Peyer's patch (tissue), 4 donors: ENCODE results near the gene NCAPD3.

Source experiments
- POLR2A ChIP-seq, 2 donors: fragments of 450-650 bp; IDR thresholded peaks; one replicate each; pipeline ENCODE4 v1.5.1; 2017; ENCODE audit warnings: antibody characterized with exemption in 2 of 2, mild to moderate bottlenecking in 2 of 2, moderate library complexity in 2 of 2
- TF ChIP-seq, protein P1 (sequence below), 6 experiments: fragments of 450-650 bp in 4 of 6; fragments of 200-600 bp in 2 of 6; sonication (generic) in 1 of 6; IDR thresholded peaks; one replicate each; pipeline ENCODE4 v1.5.1; 2017 to 2019; ENCODE audit warnings: antibody characterized with exemption in 6 of 6, mild to moderate bottlenecking in 3 of 6, moderate library complexity in 1 of 6

- no peak for TF ChIP-seq POLR2A (IDR thresholded peaks at IDR 0.05)
- TF ChIP-seq, protein P1, sequence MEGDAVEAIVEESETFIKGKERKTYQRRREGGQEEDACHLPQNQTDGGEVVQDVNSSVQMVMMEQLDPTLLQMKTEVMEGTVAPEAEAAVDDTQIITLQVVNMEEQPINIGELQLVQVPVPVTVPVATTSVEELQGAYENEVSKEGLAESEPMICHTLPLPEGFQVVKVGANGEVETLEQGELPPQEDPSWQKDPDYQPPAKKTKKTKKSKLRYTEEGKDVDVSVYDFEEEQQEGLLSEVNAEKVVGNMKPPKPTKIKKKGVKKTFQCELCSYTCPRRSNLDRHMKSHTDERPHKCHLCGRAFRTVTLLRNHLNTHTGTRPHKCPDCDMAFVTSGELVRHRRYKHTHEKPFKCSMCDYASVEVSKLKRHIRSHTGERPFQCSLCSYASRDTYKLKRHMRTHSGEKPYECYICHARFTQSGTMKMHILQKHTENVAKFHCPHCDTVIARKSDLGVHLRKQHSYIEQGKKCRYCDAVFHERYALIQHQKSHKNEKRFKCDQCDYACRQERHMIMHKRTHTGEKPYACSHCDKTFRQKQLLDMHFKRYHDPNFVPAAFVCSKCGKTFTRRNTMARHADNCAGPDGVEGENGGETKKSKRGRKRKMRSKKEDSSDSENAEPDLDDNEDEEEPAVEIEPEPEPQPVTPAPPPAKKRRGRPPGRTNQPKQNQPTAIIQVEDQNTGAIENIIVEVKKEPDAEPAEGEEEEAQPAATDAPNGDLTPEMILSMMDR (IDR thresholded peaks at IDR 0.05): no peak
Measured at GRCh38 chr11:134124660-134125451, 98.9 kb downstream of the NCAPD3 start.
